CD4-positive, alpha-beta T cell (primary cell): Measurements from ENCODE around the gene PEG3. TPM values are rescaled to one million over a fixed set of nuclear protein-coding genes. Genes with fewer than 3 reads are reported as not detected.

Experiments used
- ATAC-seq: fragments of 200-7000 bp; cut with Tn5 transposase; one replicate; pipeline ENCODE4 v1.10.0; 2022; ENCODE audit warnings: mild to moderate bottlenecking; ENCODE audit not compliant: poor library complexity
- CTCF ChIA-PET: fragments of 350-600 bp; sonication (Branson Sonifier 250); formaldehyde crosslinking; loops from one replicate; lab custom pipeline; 2021; ENCODE audit warnings: antibody characterized with exemption, inconsistent platforms; lab: Charles Lee
- POLR2A ChIA-PET: fragments of 350-600 bp; sonication (Branson Sonifier 250); formaldehyde crosslinking; loops from one replicate; lab custom pipeline; 2021; ENCODE audit warnings: antibody characterized with exemption, inconsistent platforms; lab: Charles Lee
- DNase-seq, 14 experiments: peaks; one replicate each; pipeline ENCODE4 v3.0.0-alpha.2; 2013 to 2020; ENCODE audit warnings: mixed read lengths in 2 of 14
- H3K27ac ChIP-seq, 2 donors: one replicate each; pipeline versions ENCODE4 v1.5.1 to v1.7.0; 2013; ENCODE audit warnings: low read length in 2 of 2, low read depth in 1 of 2, mild to moderate bottlenecking in 1 of 2
- H3K27me3 ChIP-seq, 2 experiments: 1 replicate in 1 of 2; 2 replicates in 1 of 2; pipeline versions ENCODE4 v1.6.1 to v1.7.0; 2013; ENCODE audit warnings: low read length in 2 of 2, control low read depth in 1 of 2, mild to moderate bottlenecking in 1 of 2, moderate library complexity in 1 of 2; ENCODE audit not compliant: insufficient read depth in 2 of 2, control insufficient read depth in 1 of 2
- H3K36me3 ChIP-seq: one replicate; pipeline ENCODE4 v1.6.1; 2013; ENCODE audit warnings: low read length, control low read depth; ENCODE audit not compliant: insufficient read depth
- H3K4me1 ChIP-seq: one replicate; pipeline ENCODE4 v1.6.1; 2013; ENCODE audit warnings: low read length, control low read depth; ENCODE audit not compliant: insufficient read depth
- H3K4me3 ChIP-seq: one replicate; pipeline ENCODE4 v1.5.1; 2013; ENCODE audit warnings: mild to moderate bottlenecking, low read length, moderate library complexity
- H3K9me3 ChIP-seq, 2 experiments: 1 replicate in 1 of 2; 2 replicates in 1 of 2; pipeline versions ENCODE4 v1.6.1 to v1.7.0; 2013; ENCODE audit warnings: low read length in 2 of 2, mild to moderate bottlenecking in 2 of 2, control low read depth in 1 of 2, moderate library complexity in 1 of 2; ENCODE audit not compliant: control insufficient read depth in 1 of 2, insufficient read depth in 1 of 2
- H3K27ac Mint-ChIP-seq: one replicate; pipeline ENCODE4 v1.8.0; 2020; ENCODE audit warnings: mixed read lengths
- H3K27me3 Mint-ChIP-seq: one replicate; pipeline ENCODE4 v1.8.0; 2021; ENCODE audit warnings: mixed read lengths
- H3K36me3 Mint-ChIP-seq: one replicate; pipeline ENCODE4 v1.8.0; 2021; ENCODE audit warnings: low read depth, mixed read lengths
- H3K4me1 Mint-ChIP-seq: one replicate; pipeline ENCODE4 v1.8.0; 2021; ENCODE audit warnings: low read depth, mixed read lengths
- H3K4me3 Mint-ChIP-seq: one replicate; pipeline ENCODE4 v1.8.0; 2020; ENCODE audit warnings: mild to moderate bottlenecking, mixed read lengths
- H3K9me3 Mint-ChIP-seq: one replicate; pipeline ENCODE4 v1.8.0; 2020; ENCODE audit warnings: mixed read lengths
- intact Hi-C, 2 experiments: fragments of 100-400 bp; cut with DNase I in 1 of 2; cut with micrococcal nuclease in 1 of 2; formaldehyde crosslinking; loops; one replicate each; pipeline versions ENCODE4 v1.15.1 to v1.9.0; 2023 to 2025; cut with DNase I, micrococcal nuclease
- total RNA-seq, 174 experiments: library from RNA in 2 of 174; stranded (reverse) in 2 of 174; gene quantifications; one replicate each; pipeline ENCODE4 v1.2.3 and lab custom pipeline; 2021 to 2026
- TF ChIP-seq, protein P1 (sequence below): fragments of 200-600 bp; IDR thresholded peaks from one replicate; pipeline ENCODE4 v1.8.0; 2022; ENCODE audit warnings: antibody characterized with exemption, mild to moderate bottlenecking

PEG3 gene
- total RNA-seq, 2 experiments from 2014 or later, result 0.06 TPM; not detected in 1

DNA sequence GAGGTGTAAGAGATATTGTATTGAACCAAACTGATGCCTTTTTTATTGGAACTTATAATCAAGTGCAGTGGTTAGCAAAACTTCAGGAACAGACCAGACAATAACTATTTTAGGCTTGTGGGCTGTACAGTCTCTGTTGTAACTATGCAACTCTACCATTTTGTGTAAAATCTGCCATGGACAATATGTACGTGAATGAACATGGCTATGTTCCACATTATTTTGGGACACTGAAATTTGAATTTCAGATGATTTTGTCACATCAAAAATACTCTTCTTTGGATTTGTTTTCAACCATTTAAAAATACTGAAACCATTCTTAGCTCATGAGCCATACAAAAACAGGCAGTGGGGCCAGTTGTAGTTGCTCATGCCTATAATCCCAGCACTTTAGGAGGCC, 27.9 kb upstream of the PEG3 start:
- H3K36me3 Mint-ChIP-seq, result peaks cover 11% of the 10 kb centered on the region
- H3K27me3 Mint-ChIP-seq, result no peaks in the 10 kb centered on the region
- Histone ChIP-seq H3K27me3 (no peaks in the 10 kb centered on the region), H3K4me1 (no peaks in the 10 kb centered on the region), H3K27ac (no peak overlapping the region), H3K4me3 (no peak overlapping the region), H3K9me3 (peaks cover 18 to 55% of the 10 kb centered on the region in 2 experiments), H3K36me3 (no peaks in the 10 kb centered on the region)
- ChIA-PET POLR2A (no interaction called here), CTCF (no interaction called here)
- DNase-seq (no peak), ATAC-seq (no peak)
- H3K27ac Mint-ChIP-seq, result no peak overlapping the region
- H3K4me3 Mint-ChIP-seq, result no peak overlapping the region
- intact Hi-C loops, result no loop called here
- H3K4me1 Mint-ChIP-seq, result no peaks in the 10 kb centered on the region
- peaks cover 22% of the 10 kb centered on the region for H3K9me3 Mint-ChIP-seq
- TF ChIP-seq, protein P1, sequence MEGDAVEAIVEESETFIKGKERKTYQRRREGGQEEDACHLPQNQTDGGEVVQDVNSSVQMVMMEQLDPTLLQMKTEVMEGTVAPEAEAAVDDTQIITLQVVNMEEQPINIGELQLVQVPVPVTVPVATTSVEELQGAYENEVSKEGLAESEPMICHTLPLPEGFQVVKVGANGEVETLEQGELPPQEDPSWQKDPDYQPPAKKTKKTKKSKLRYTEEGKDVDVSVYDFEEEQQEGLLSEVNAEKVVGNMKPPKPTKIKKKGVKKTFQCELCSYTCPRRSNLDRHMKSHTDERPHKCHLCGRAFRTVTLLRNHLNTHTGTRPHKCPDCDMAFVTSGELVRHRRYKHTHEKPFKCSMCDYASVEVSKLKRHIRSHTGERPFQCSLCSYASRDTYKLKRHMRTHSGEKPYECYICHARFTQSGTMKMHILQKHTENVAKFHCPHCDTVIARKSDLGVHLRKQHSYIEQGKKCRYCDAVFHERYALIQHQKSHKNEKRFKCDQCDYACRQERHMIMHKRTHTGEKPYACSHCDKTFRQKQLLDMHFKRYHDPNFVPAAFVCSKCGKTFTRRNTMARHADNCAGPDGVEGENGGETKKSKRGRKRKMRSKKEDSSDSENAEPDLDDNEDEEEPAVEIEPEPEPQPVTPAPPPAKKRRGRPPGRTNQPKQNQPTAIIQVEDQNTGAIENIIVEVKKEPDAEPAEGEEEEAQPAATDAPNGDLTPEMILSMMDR, result no peak

DNA sequence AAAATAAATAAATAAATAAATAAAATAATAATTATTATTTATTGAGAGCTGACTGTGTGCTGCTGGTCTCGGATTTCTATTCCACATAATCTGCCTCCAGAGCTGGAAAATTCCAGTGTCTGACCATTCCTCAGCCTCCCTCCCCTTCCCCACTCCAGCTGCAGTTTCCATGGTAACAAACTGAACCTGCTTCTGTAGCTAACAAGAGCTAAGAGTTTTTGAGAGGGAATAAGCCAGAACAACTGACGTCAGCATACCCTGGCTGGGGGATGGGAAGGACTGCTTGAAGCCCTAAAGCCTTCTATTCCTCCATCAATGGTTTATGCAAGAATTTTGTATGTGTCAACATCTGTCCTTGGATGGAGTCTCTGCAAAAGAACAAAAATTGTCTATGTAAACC, 26.0 kb upstream of the PEG3 start:
- Mint-ChIP-seq H3K27me3 (no peaks in the 10 kb centered on the region), H3K4me3 (no peak overlapping the region), H3K4me1 (no peaks in the 10 kb centered on the region), H3K9me3 (peaks cover 18% of the 10 kb centered on the region), H3K27ac (no peak overlapping the region), H3K36me3 (peaks cover 11% of the 10 kb centered on the region)
- H3K4me1 ChIP-seq, result no peaks in the 10 kb centered on the region
- DNase-seq, result no peak
- TF ChIP-seq, protein P1, result no peak
- no peak overlapping the region for H3K4me3 ChIP-seq
- H3K27me3 ChIP-seq, result no peaks in the 10 kb centered on the region
- H3K36me3 ChIP-seq, result no peaks in the 10 kb centered on the region
- ChIA-PET CTCF (no interaction called here), POLR2A (no interaction called here)
- peaks cover 23 to 44% of the 10 kb centered on the region in 2 experiments for H3K9me3 ChIP-seq
- no peak for ATAC-seq
- intact Hi-C loops, result no loop called here
- H3K27ac ChIP-seq, result no peak overlapping the region

DNA sequence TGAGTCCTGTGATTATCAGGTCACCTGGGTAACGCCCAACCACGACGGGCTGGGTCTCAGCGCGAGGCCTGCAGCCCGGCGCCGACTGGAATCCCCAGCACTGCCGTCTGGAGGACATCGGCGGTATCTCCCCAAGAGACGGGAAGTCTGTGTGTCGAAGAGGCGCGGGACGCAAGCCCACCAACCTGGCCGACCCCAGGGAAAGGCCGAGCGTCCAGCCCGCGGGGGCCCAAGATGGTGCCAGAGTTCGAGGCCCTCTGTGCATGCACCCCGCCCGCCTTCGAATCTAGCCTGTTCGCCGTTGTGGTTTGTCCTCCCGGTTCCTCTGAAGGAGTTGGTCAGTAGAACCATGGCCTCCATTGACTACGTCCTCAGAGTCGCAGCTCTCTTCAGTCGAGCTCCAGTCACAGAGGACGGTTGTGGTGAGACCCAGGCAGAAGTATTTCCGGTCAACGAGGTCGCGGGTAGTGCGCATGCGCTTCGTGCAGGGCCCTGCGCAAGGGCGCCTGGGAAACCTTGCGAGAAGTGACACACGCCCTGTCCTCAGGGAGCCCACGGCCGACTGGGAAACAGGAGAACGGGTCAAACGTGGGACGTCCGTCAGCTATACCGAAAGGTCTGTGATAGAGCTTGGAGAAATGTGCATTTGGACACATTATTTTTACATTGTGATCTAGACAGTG, 24.1 kb upstream of the PEG3 start:
- Histone ChIP-seq H3K9me3 (peaks cover 17 to 35% of the 10 kb centered on the region in 2 experiments), H3K4me3 (no peak overlapping the region), H3K4me1 (no peaks in the 10 kb centered on the region), H3K27me3 (no peaks in the 10 kb centered on the region), H3K36me3 (no peaks in the 10 kb centered on the region), H3K27ac (no peak overlapping the region)
- CTCF ChIA-PET, result no interaction called here
- H3K36me3 Mint-ChIP-seq, result peaks cover 4% of the 10 kb centered on the region
- no peak overlapping the region for H3K27ac Mint-ChIP-seq
- no peaks in the 10 kb centered on the region for H3K27me3 Mint-ChIP-seq
- H3K9me3 Mint-ChIP-seq, result peaks cover 13% of the 10 kb centered on the region
- POLR2A ChIA-PET, result no interaction called here
- DNase-seq (no peak), ATAC-seq (no peak)
- TF ChIP-seq, protein P1, result no peak
- H3K4me3 Mint-ChIP-seq, result no peak overlapping the region
- intact Hi-C loops, result no loop called here
- no peaks in the 10 kb centered on the region for H3K4me1 Mint-ChIP-seq
